GM12873 (cell line): Measurements from ENCODE around the gene ABAT.

Experiments used
- TF ChIP-seq, protein P1 (sequence below): IDR thresholded peaks from 2 replicates; pipeline ENCODE4 v1.5.1; 2012; ENCODE audit warnings: low read depth, mild to moderate bottlenecking, moderate library complexity, low read length, control low read depth; ENCODE audit not compliant: insufficient read depth; ENCODE audit errors: missing control alignments

ABAT gene

GRCh38 chr16:8674413-8675022 is at the start of gene ABAT:
TSS of gene ABAT (plus strand) at chr16:8674617. CDS start at chr16:8735740, 61,123 bp downstream.
- TF ChIP-seq, protein P1, sequence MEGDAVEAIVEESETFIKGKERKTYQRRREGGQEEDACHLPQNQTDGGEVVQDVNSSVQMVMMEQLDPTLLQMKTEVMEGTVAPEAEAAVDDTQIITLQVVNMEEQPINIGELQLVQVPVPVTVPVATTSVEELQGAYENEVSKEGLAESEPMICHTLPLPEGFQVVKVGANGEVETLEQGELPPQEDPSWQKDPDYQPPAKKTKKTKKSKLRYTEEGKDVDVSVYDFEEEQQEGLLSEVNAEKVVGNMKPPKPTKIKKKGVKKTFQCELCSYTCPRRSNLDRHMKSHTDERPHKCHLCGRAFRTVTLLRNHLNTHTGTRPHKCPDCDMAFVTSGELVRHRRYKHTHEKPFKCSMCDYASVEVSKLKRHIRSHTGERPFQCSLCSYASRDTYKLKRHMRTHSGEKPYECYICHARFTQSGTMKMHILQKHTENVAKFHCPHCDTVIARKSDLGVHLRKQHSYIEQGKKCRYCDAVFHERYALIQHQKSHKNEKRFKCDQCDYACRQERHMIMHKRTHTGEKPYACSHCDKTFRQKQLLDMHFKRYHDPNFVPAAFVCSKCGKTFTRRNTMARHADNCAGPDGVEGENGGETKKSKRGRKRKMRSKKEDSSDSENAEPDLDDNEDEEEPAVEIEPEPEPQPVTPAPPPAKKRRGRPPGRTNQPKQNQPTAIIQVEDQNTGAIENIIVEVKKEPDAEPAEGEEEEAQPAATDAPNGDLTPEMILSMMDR = no peak

- TF ChIP-seq, protein P1 = no peak
Measured at GRCh38 chr16:8625491-8626087, 48.8 kb upstream of the ABAT start.

DNA sequence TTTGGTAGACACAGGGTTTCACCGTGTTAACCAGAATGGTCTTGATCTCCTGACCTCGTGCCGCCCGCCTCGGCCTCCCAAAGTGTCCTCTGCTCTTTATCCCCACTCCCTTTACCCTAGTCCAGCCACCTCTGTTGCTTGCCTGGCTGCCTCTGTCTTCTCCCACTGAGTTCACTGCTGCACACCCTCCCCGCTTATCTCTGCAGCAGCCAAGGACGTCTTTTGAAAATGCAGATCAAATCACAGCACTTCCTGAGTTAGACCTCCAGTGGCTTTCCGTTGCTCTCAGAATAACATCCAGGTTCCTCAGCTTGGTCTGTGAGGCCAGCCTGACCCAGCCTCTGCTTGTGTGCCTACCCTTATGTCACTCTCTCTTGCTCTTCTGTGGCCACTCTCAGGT is 47.5 kb upstream of the ABAT start:
- TF ChIP-seq, protein P1 = no peak

DNA sequence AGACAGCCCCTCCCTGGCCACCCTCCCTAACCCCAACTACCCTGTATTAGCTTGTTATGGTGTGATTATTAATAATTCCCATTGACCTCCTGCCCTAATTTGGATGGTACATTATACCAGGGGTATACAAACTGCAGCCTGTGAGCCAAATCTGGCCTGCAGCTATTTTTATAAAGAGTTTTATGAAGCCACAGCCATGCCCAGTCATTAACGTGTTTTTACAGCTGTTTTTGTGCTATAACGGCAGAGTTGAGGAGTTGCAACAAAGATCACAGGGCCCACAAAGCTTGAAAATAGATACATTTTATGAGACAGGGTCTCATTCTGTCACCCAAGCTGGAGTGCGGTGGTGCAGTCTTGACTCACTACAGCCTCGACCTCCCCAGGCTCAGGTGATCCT is 47.0 kb upstream of the ABAT start:
- TF ChIP-seq, protein P1 = no peak

- TF ChIP-seq, protein P1 = no peak
Measured at GRCh38 chr16:8628981-8629725, 45.3 kb upstream of the ABAT start.

DNA sequence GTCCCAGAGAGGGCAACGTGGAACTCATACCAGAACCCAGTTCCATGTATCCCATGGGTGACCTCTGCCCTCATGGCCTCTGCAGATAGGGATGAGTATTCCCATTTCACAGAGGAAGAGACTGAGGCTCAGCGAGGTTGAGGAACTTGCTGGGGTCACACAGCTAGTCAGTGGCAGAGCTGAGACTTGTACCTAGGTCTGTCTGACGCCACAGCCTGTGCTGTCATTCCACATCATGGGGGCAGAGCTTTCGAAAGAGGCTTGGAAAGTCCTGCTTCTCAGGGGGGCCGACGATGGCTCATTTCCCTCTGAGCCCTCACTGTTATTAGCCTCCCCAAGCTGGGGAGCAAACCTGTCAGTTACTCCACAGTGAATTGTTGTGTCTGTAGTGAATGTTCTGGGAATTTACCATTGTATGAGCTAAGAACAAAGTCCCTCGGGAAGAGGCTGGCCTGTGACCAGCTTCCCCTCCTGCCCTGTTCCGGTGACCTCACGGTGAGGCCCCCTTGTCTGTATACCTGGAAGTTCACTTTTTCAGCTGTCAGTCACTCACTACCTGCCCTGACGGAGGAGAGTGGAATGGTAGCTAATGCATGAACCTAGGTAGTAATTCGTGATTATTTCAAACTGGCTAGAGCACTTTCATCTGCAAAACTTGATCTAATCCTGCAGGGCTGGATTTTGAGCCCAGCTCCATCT is 44.0 kb upstream of the ABAT start:
- TF ChIP-seq, protein P1 = no peak

GRCh38 chr16:8631373-8631772 is 43.0 kb upstream of the ABAT start:
- TF ChIP-seq, protein P1 = no peak
